ENCODE measurements around the gene ZNRF4. TPM values are rescaled to one million over a fixed set of nuclear protein-coding genes. Genes with fewer than 3 reads are reported as not detected.
"Not testable (repeated sequence)": the region's sequence is repeated elsewhere in the genome, so short reads cannot be mapped to it uniquely, and the experiment has no call there.

ZNRF4 gene
- total and polyA plus RNA-seq, 2 of the 8 experiments (the other 6 are each of a cell fraction or from before 2014, with no cell fraction given) = not detected

- CTCF ChIA-PET (ENCODE audit: partially characterized antibody) = interaction anchor here (0.9 to 1.2 kb wide), 2 partner anchors 74 to 93 kb away, joined by 3 read pairs; no protein-coding TSS in a partner anchor
- POLR2A ChIA-PET (ENCODE audit: partially characterized antibody) = not testable (repeated sequence)
These were observed 49.0 kb upstream of the ZNRF4 start for GRCh38 chr19:5406198-5406597.

More at GRCh38 chr19:5406198-5406597, 49.0 kb upstream of the ZNRF4 start:
- not testable (repeated sequence) for H2AFZ ChIP-seq (ENCODE audit: low read length); H3K9me3 ChIP-seq (ENCODE audit: insufficient read depth in 2 of 2, low read depth in 1 of 2, low read length in 1 of 2); H4K20me1 ChIP-seq (replicated peaks in 1 of 2; ENCODE audit: control insufficient read depth in 1 of 2, insufficient read depth in 2 of 2, low read length in 2 of 2); H3K56ac ChIP-seq (replicated peaks; ENCODE audit: insufficient read length, low read depth, low read length); H3K27ac ChIP-seq (ENCODE audit: low read depth, low read length); H2AK5ac ChIP-seq (ENCODE audit: low read depth, low read length); H3K36me3 ChIP-seq (ENCODE audit: control insufficient read depth in 2 of 4, insufficient read depth in 4 of 4, low read length in 3 of 4); H3K18ac ChIP-seq (ENCODE audit: extremely low read depth, low read length); H3K27me3 ChIP-seq (replicated peaks in 1 of 4; ENCODE audit: control insufficient read depth in 3 of 4, extremely low read depth in 1 of 4, insufficient read depth in 3 of 4, low read length in 3 of 4); H3K4me3 ChIP-seq (ENCODE audit: extremely low read depth in 1 of 4, insufficient read depth in 2 of 4, low read depth in 3 of 4, low read length in 4 of 4); H3K79me1 ChIP-seq (ENCODE audit: low read depth, low read length); H4K91ac ChIP-seq (replicated peaks; ENCODE audit: insufficient read length, low read length); H3K4ac ChIP-seq (replicated peaks; ENCODE audit: insufficient read length, low read depth, low read length); H2BK5ac ChIP-seq (ENCODE audit: low read depth, low read length); H2BK20ac ChIP-seq (ENCODE audit: low read length); FAIRE-seq; H4K8ac ChIP-seq (ENCODE audit: extremely low read depth, insufficient read depth, low read length); H3K23me2 ChIP-seq (ENCODE audit: low read depth, low read length); H3K9ac ChIP-seq (replicated peaks in 1 of 4; ENCODE audit: extremely low read depth in 1 of 4, low read depth in 3 of 4, low read length in 3 of 4); H2BK12ac ChIP-seq (ENCODE audit: low read depth, low read length); H4K5ac ChIP-seq (ENCODE audit: insufficient read length, low read depth, low read length); H3K79me2 ChIP-seq (ENCODE audit: control insufficient read depth in 1 of 2, insufficient read depth in 2 of 2, low read length in 2 of 2); H3K4me2 ChIP-seq (ENCODE audit: insufficient read depth in 1 of 2, low read depth in 2 of 2, low read length in 2 of 2); H3K14ac ChIP-seq (ENCODE audit: insufficient read length); H3K4me1 ChIP-seq (replicated peaks in 1 of 4; ENCODE audit: control insufficient read depth in 3 of 4, insufficient read depth in 4 of 4, low read length in 3 of 4); H3K23ac ChIP-seq (ENCODE audit: insufficient read length); H2BK15ac ChIP-seq (ENCODE audit: low read length); DNase-seq (ENCODE audit: low read depth in 1 of 2, low spot score in 2 of 2); H2BK120ac ChIP-seq (replicated peaks; ENCODE audit: low read depth, low read length)
- WGBS, 2 experiments (ENCODE audit: extremely low coverage in 1 of 2, insufficient coverage in 1 of 2, insufficient read length in 1 of 2, insufficient replicate concordance in 2 of 2, low coverage in 1 of 2, low lambda C conversion rate in 2 of 2, missing lambda C conversion rate in 1 of 2) = 83% methylated on average over 6 of the region's 6 CpGs; no CpG with 5 or more reads in 1 of the 2 experiments
